Mesodermal cell (in vitro differentiated cells): ENCODE measurements around the gene MBD2.
"Not testable (repeated sequence)": the region's sequence is repeated elsewhere in the genome, so short reads cannot be mapped to it uniquely, and the experiment has no call there.

Source experiments
- H3K27ac ChIP-seq: 2 replicates; pipeline ENCODE4 v1.7.0; 2013; ENCODE audit warnings: mild to moderate bottlenecking, low read depth, low read length, moderate library complexity; ENCODE audit not compliant: severe bottlenecking
- H3K36me3 ChIP-seq: 2 replicates; pipeline ENCODE4 v1.7.1; 2013; ENCODE audit warnings: mild to moderate bottlenecking, low read length, moderate library complexity; ENCODE audit not compliant: control insufficient read depth, insufficient read depth
- H3K4me1 ChIP-seq: one replicate; pipeline ENCODE4 v1.7.1; 2013; ENCODE audit warnings: mild to moderate bottlenecking, low read length; ENCODE audit not compliant: insufficient read depth, control insufficient read depth, poor library complexity, severe bottlenecking
- H3K4me3 ChIP-seq: 2 replicates; pipeline ENCODE4 v1.7.0; 2013; ENCODE audit warnings: low read length, control low read depth, mild to moderate bottlenecking; ENCODE audit not compliant: insufficient read depth, poor library complexity, severe bottlenecking; ENCODE audit errors: extremely low read depth
- H3K9me3 ChIP-seq: 2 replicates; pipeline ENCODE4 v1.7.1; 2013; ENCODE audit warnings: mild to moderate bottlenecking, low read length, moderate library complexity; ENCODE audit not compliant: control insufficient read depth
- WGBS, 2 experiments: methylation state at CpG; one replicate each; pipeline ENCODE4 v1.1.5; 2013; ENCODE audit warnings: missing lambda C conversion rate in 2 of 2; ENCODE audit not compliant: insufficient coverage in 2 of 2; 5-methylcytosine and 5-hydroxymethylcytosine counted together

Gene MBD2

GRCh38 chr18:54235871-54236270 lies 11.4 kb upstream of the MBD2 start:
- Histone ChIP-seq H3K36me3 (no peaks in the 10 kb centered on the region), H3K4me3 (no peak overlapping the region), H3K27ac (peak overlapping the region; percentile 75), H3K4me1 (peaks cover 15% of the 10 kb centered on the region), H3K9me3 (no peaks in the 10 kb centered on the region)
- 55 to 67% methylated on average over 4 to 8 of the region's 8 CpGs for WGBS, 2 experiments

GRCh38 chr18:54233747-54234146 lies 9.3 kb upstream of the MBD2 start:
- H3K4me3 ChIP-seq = no peak overlapping the region
- no peak overlapping the region for H3K27ac ChIP-seq
- no CpG with 5 or more reads among the region's 5 CpGs for WGBS, 2 experiments
- H3K4me1 ChIP-seq = peaks cover 10% of the 10 kb centered on the region
- H3K9me3 ChIP-seq = no peaks in the 10 kb centered on the region
- H3K36me3 ChIP-seq = no peaks in the 10 kb centered on the region

GRCh38 chr18:54233228-54233625 lies 8.8 kb upstream of the MBD2 start:
- 88 to 90% methylated on average over 3 of the region's 3 CpGs for WGBS, 2 experiments

GRCh38 chr18:54232485-54233227 lies 8.2 kb upstream of the MBD2 start:
- H3K27ac ChIP-seq = no peak overlapping the region
- H3K36me3 ChIP-seq = no peaks in the 10 kb centered on the region
- WGBS, 2 experiments = 87 to 88% methylated on average over 5 to 7 of the region's 7 CpGs
- no peak overlapping the region for H3K4me3 ChIP-seq
- H3K9me3 ChIP-seq = no peaks in the 10 kb centered on the region
- peaks cover 7% of the 10 kb centered on the region for H3K4me1 ChIP-seq

More at GRCh38 chr18:54233228-54233625, 8.8 kb upstream of the MBD2 start:
- H3K9me3 ChIP-seq = no peaks in the 10 kb centered on the region
- H3K27ac ChIP-seq = no peak overlapping the region
- peaks cover 7% of the 10 kb centered on the region for H3K4me1 ChIP-seq
- no peaks in the 10 kb centered on the region for H3K36me3 ChIP-seq
- no peak overlapping the region for H3K4me3 ChIP-seq

- WGBS, 2 experiments = 70 to 75% methylated on average over 4 of the region's 7 CpGs
- H3K36me3 ChIP-seq = no peaks in the 10 kb centered on the region
- H3K27ac ChIP-seq = no peak overlapping the region
- H3K4me1 ChIP-seq = peaks cover 2% of the 10 kb centered on the region
- H3K4me3 ChIP-seq = no peak overlapping the region
- H3K9me3 ChIP-seq = no peaks in the 10 kb centered on the region
Observed at GRCh38 chr18:54229421-54230059, 5.1 kb upstream of the MBD2 start.

GRCh38 chr18:54228364-54228763 lies 3.9 kb upstream of the MBD2 start:
- Histone ChIP-seq H3K27ac (no peak overlapping the region), H3K9me3 (no peaks in the 10 kb centered on the region), H3K4me3 (no peak overlapping the region), H3K4me1 (no peaks in the 10 kb centered on the region), H3K36me3 (no peaks in the 10 kb centered on the region)

GRCh38 chr18:54223568-54224241 lies 764 bp downstream of the MBD2 start:
- H3K27ac ChIP-seq = no peak overlapping the region
- peaks cover 7% of the 10 kb centered on the region for H3K4me1 ChIP-seq
- 2 to 4% methylated on average over 13 to 19 of the region's 39 CpGs for WGBS, 2 experiments

GRCh38 chr18:54222922-54223567 lies 1.4 kb downstream of the MBD2 start:
- H3K4me1 ChIP-seq = peaks cover 7% of the 10 kb centered on the region
- H3K4me3 ChIP-seq = peak overlapping the region; percentile 66
- no peaks in the 10 kb centered on the region for H3K9me3 ChIP-seq
- peaks cover 8% of the 10 kb centered on the region for H3K36me3 ChIP-seq
- 40 to 74% methylated on average over 1 to 3 of the region's 5 CpGs for WGBS, 2 experiments
- H3K27ac ChIP-seq = no peak overlapping the region

More at GRCh38 chr18:54223568-54224241, 764 bp downstream of the MBD2 start:
- Histone ChIP-seq H3K9me3 (no peaks in the 10 kb centered on the region), H3K4me3 (peak overlapping the region; percentile 66), H3K36me3 (peaks cover 8% of the 10 kb centered on the region)

GRCh38 chr18:54220406-54220805 lies 4.1 kb downstream of the MBD2 start:
- Histone ChIP-seq H3K9me3 (no peaks in the 10 kb centered on the region), H3K4me3 (no peak overlapping the region)
- WGBS, 2 experiments = 90% methylated on average over 2 of the region's 2 CpGs; no CpG with 5 or more reads in 1 of the 2 experiments

GRCh38 chr18:54218803-54219202 lies 5.7 kb downstream of the MBD2 start:
- WGBS, 2 experiments = 98 to 100% methylated on average over 3 to 5 of the region's 6 CpGs

More at GRCh38 chr18:54220406-54220805, 4.1 kb downstream of the MBD2 start:
- Histone ChIP-seq H3K36me3 (peaks cover 8% of the 10 kb centered on the region), H3K4me1 (peaks cover 7% of the 10 kb centered on the region), H3K27ac (no peak overlapping the region)

More at GRCh38 chr18:54218803-54219202, 5.7 kb downstream of the MBD2 start:
- H3K4me1 ChIP-seq, H3K36me3 ChIP-seq, H3K27ac ChIP-seq, H3K9me3 ChIP-seq, H3K4me3 ChIP-seq: not testable (repeated sequence)
